ENCODE data around the gene EBLN2. TPM values are rescaled to one million over a fixed set of nuclear protein-coding genes. Genes with fewer than 3 reads are reported as not detected.

Gene EBLN2
- total and polyA plus RNA-seq, 9 of the 15 experiments (the other 6 are each of a cell fraction or from before 2014, with no cell fraction given) = 0.39 to 4.6 (median 2.2) TPM

DNA sequence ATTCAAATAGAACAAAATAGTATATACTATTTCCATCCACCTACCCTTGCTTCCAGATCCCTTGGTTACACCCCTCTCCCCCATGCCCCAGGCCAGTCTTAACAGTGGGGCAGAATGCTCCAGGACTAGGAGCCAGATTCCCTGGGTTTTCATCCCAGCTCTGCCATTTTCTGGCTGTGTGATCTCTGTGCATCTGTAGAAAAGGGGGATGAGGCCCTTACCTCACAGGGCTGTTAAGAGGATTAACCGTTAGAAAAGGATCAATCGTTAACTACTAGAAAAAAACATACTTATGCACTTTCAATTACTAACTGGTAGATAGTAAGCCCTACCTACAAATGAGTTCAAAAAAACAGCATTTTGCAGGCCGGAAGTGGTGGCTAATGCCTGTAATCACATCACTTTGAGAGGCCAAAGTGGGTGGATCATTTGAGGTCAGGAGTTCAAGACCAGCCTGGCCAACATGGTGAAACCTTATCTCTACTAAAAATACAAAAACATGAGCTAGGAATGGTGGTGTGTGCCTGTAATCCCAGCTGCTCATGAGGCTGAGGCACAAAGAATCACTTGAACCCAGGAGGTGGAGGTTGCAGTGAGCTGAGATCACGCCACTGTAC lies 11.7 kb downstream of the EBLN2 start (continued):
- no peak for TF ChIP-seq NCOA4 (IDR thresholded peaks at IDR 0.05; ENCODE audit: partially characterized antibody)
- no peak for TF ChIP-seq KLF13 (tag; IDR thresholded peaks at IDR 0.05; ENCODE audit: borderline replicate concordance, low read depth)
- TF ChIP-seq ASH1L (IDR thresholded peaks at IDR 0.05; ENCODE audit: borderline replicate concordance, low read depth, partially characterized antibody) = no peak
- TF ChIP-seq TFAP4 (CRISPR knock-in tag; IDR thresholded peaks at IDR 0.05; ENCODE audit: borderline replicate concordance) = peak; percentile 42; the same call in 1 of the 2 replicates
- peak; percentile 46; the same call in 1 of the 2 replicates for TF ChIP-seq LEF1 (IDR thresholded peaks at IDR 0.05)
- TF ChIP-seq ILK (tag; IDR thresholded peaks at IDR 0.05; ENCODE audit: borderline replicate concordance, low read depth) = no peak
- TF ChIP-seq ELF2 (CRISPR knock-in tag; IDR thresholded peaks at IDR 0.05) = no peak
- TF ChIP-seq SRSF1 (IDR thresholded peaks at IDR 0.05; ENCODE audit: low read depth, low read length) = no peak
- TF ChIP-seq, protein P1, sequence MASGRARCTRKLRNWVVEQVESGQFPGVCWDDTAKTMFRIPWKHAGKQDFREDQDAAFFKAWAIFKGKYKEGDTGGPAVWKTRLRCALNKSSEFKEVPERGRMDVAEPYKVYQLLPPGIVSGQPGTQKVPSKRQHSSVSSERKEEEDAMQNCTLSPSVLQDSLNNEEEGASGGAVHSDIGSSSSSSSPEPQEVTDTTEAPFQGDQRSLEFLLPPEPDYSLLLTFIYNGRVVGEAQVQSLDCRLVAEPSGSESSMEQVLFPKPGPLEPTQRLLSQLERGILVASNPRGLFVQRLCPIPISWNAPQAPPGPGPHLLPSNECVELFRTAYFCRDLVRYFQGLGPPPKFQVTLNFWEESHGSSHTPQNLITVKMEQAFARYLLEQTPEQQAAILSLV (tag; IDR thresholded peaks at IDR 0.05) = no peak
- TF ChIP-seq, protein P2, sequence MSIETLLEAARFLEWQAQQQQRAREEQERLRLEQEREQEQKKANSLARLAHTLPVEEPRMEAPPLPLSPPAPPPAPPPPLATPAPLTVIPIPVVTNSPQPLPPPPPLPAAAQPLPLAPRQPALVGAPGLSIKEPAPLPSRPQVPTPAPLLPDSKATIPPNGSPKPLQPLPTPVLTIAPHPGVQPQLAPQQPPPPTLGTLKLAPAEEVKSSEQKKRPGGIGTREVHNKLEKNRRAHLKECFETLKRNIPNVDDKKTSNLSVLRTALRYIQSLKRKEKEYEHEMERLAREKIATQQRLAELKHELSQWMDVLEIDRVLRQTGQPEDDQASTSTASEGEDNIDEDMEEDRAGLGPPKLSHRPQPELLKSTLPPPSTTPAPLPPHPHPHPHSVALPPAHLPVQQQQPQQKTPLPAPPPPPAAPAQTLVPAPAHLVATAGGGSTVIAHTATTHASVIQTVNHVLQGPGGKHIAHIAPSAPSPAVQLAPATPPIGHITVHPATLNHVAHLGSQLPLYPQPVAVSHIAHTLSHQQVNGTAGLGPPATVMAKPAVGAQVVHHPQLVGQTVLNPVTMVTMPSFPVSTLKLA (conservative IDR thresholded peaks at IDR 0.05) = 0 out of 4 replicates have a peak, but pooled peaks of 1 of the 2 experiments have one; percentile 24
- no peak for TF ChIP-seq GATA2 (CRISPR knock-in tag; IDR thresholded peaks at IDR 0.05)
- peak; percentile 64 for TF ChIP-seq TCF3 (CRISPR knock-in tag; IDR thresholded peaks at IDR 0.05)
- peak; percentile 47; the same call in 1 of the 2 replicates for TF ChIP-seq CC2D1A (IDR thresholded peaks at IDR 0.05)
- TF ChIP-seq NFYB (IDR thresholded peaks at IDR 0.05; ENCODE audit: extremely low read depth, insufficient read length) = no peak
- no peak for TF ChIP-seq SUPT5H (IDR thresholded peaks at IDR 0.05)
- no peak for TF ChIP-seq CHD2 (IDR thresholded peaks at IDR 0.05; ENCODE audit: low read depth, low read length)
- no peak for TF ChIP-seq GATAD2B (IDR thresholded peaks at IDR 0.05; ENCODE audit: borderline replicate concordance)
- no peak for TF ChIP-seq CSDE1 (IDR thresholded peaks at IDR 0.05)
- TF ChIP-seq ARID1B (IDR thresholded peaks at IDR 0.05) = peak; percentile 79
- 0 out of 2 replicates have a peak, but pooled peaks have one; percentile 13 for TF ChIP-seq CREM (IDR thresholded peaks at IDR 0.05; ENCODE audit: low read depth)
- no peak for TF ChIP-seq RBM22 (IDR thresholded peaks at IDR 0.05; ENCODE audit: low read depth, low read length, poor library complexity, severe bottlenecking)
- TF ChIP-seq NCOR1 (IDR thresholded peaks at IDR 0.05) = peak; percentile 78
- TF ChIP-seq HMBOX1 (IDR thresholded peaks at IDR 0.05) = peak; percentile 76
- no peak for TF ChIP-seq POLR3G (IDR thresholded peaks at IDR 0.05; ENCODE audit: extremely low read depth, insufficient read length, insufficient replicate concordance)
- TF ChIP-seq ZC3H4 (CRISPR knock-in tag; IDR thresholded peaks at IDR 0.05; ENCODE audit: borderline replicate concordance) = no peak
- peak; percentile 58 for TF ChIP-seq DACH1 (IDR thresholded peaks at IDR 0.05; ENCODE audit: partially characterized antibody)

All from K562 (cell line).